ENCODE data around the gene KLK15.

The KLK15 gene

DNA sequence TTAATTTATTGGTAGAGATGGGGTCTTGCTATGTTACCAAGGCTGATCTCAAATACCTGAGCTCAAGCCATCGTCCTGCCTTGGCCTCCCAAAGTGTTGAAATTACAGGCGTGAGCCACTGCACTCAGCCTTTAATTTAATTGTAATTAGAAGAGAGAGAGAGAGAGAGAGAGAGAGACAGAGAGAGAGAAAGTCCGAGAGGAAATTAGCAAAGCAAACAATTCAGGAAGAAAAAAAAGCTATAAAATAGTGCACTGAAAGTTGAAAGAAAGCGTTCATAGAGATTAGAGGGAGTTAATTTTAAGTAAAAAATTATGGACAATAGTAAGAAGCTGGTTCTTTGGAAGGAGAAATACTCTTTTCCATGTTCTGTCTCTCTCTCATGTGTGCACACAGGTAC lies 56.1 kb downstream of the KLK15 start:
- peaks cover 32% of the 10 kb centered on the region for H3K27me3 ChIP-seq (ENCODE audit: insufficient read depth, poor library complexity, severe bottlenecking)
- no peak overlapping the region for H3K27ac ChIP-seq (replicated peaks)
- H3K4me3 ChIP-seq (replicated peaks; ENCODE audit: insufficient read depth, low read length) = no peak overlapping the region
- DNase-seq (ENCODE audit: low read depth in 1 of 2, low spot score in 1 of 2) = no peak
- TF ChIP-seq CTCF (IDR thresholded peaks at IDR 0.05; ENCODE audit: insufficient read depth, low read length) = no peak
- TF ChIP-seq POLR2AphosphoS5 (IDR thresholded peaks at IDR 0.05; ENCODE audit: low read depth) = no peak
- TF ChIP-seq, protein P1, sequence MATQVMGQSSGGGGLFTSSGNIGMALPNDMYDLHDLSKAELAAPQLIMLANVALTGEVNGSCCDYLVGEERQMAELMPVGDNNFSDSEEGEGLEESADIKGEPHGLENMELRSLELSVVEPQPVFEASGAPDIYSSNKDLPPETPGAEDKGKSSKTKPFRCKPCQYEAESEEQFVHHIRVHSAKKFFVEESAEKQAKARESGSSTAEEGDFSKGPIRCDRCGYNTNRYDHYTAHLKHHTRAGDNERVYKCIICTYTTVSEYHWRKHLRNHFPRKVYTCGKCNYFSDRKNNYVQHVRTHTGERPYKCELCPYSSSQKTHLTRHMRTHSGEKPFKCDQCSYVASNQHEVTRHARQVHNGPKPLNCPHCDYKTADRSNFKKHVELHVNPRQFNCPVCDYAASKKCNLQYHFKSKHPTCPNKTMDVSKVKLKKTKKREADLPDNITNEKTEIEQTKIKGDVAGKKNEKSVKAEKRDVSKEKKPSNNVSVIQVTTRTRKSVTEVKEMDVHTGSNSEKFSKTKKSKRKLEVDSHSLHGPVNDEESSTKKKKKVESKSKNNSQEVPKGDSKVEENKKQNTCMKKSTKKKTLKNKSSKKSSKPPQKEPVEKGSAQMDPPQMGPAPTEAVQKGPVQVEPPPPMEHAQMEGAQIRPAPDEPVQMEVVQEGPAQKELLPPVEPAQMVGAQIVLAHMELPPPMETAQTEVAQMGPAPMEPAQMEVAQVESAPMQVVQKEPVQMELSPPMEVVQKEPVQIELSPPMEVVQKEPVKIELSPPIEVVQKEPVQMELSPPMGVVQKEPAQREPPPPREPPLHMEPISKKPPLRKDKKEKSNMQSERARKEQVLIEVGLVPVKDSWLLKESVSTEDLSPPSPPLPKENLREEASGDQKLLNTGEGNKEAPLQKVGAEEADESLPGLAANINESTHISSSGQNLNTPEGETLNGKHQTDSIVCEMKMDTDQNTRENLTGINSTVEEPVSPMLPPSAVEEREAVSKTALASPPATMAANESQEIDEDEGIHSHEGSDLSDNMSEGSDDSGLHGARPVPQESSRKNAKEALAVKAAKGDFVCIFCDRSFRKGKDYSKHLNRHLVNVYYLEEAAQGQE (IDR thresholded peaks at IDR 0.05; ENCODE audit: insufficient replicate concordance, low read depth) = no peak
- TF ChIP-seq GABPA (IDR thresholded peaks at IDR 0.05; ENCODE audit: low read depth) = no peak
- TF ChIP-seq SPI1 (IDR thresholded peaks at IDR 0.05; ENCODE audit: borderline replicate concordance, low read depth) = no peak

DNA sequence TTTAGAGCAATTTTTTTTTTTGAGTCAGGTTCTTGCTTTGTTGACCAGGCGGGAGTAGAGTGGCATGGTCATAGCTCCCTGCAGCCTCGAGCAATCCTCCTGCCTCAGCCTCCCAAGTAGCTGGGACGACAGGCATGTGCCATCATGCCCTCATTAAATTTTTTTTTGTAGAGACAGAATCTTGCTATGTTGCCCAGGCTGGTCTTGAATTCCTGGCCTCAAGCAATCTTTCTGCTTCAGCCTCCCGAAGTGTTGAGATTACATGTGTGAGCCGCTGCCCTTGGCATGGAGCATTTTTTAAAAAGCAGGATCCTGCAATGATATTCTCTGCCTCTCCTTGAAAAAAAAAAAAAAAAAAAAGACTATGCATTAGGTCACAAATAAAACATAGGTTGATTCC lies 57.2 kb downstream of the KLK15 start:
- Histone ChIP-seq H3K27ac (replicated peaks) (no peak overlapping the region), H3K4me3 (replicated peaks; ENCODE audit: insufficient read depth, low read length) (no peak overlapping the region), H3K27me3 (ENCODE audit: insufficient read depth, poor library complexity, severe bottlenecking) (peaks cover 32% of the 10 kb centered on the region)
- TF ChIP-seq GABPA (IDR thresholded peaks at IDR 0.05; ENCODE audit: low read depth) (no peak), CTCF (IDR thresholded peaks at IDR 0.05; ENCODE audit: insufficient read depth, low read length) (no peak), POLR2AphosphoS5 (IDR thresholded peaks at IDR 0.05; ENCODE audit: low read depth) (no peak), SPI1 (IDR thresholded peaks at IDR 0.05; ENCODE audit: borderline replicate concordance, low read depth) (no peak)
- TF ChIP-seq, protein P1 (IDR thresholded peaks at IDR 0.05; ENCODE audit: insufficient replicate concordance, low read depth) = no peak
- DNase-seq (ENCODE audit: low read depth in 1 of 2, low spot score in 1 of 2) = no peak
